Suppressor macrophage treated with lipopolysaccharide for 4 hours (primary cell): ENCODE results near the gene CCDC177.

Source experiments
- DNase-seq: peaks from one replicate; pipeline ENCODE4 v3.0.0-alpha.2; 2020

Gene CCDC177

GRCh38 chr14:69560826-69561225 lies 13.8 kb downstream of the CCDC177 start:
- no peak for DNase-seq

GRCh38 chr14:69559581-69560011 lies 15.1 kb downstream of the CCDC177 start:
- no peak for DNase-seq

DNA sequence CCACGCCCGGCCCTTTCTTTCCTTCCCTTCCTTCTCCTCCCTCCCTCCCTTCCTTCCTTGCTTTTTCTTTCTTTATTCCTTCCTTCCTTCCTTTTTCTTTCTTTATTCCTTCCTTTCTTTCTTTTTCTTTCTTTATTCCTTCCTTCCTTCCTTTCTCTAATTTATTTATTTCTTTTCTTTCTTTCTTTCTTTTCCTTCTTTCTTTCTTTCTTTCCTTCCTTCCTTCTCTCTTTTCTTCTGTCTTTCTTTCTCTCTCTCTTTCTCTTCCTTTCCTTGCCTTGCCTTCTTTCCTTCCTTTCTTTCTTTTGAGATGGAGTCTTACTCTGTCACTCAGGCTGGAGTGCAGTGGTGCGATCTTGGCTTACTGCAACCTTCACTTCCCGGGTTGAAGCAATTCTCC lies 15.9 kb downstream of the CCDC177 start:
- no peak for DNase-seq

GRCh38 chr14:69554500-69554899 lies 20.2 kb downstream of the CCDC177 start:
- no peak for DNase-seq

DNA sequence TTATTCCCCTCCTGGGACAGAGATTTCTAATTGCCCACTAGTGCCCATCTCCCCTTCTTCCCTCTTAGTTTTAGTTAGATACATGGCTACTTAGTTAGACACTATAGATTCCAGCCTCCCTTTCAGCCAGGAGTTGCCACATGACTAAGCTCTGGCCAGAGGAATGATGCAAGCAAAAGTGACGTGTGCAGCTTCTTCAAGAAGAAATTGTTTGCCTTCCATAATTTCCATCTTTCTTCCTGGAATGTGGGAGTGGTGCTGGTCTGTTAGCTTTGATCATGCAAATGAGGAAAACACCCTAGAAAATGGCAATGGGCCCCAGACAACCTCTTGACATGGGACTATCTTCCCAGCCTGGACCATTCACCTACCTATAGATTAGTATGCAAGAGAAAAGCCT lies 21.4 kb downstream of the CCDC177 start:
- DNase-seq: peak; percentile 92

DNA sequence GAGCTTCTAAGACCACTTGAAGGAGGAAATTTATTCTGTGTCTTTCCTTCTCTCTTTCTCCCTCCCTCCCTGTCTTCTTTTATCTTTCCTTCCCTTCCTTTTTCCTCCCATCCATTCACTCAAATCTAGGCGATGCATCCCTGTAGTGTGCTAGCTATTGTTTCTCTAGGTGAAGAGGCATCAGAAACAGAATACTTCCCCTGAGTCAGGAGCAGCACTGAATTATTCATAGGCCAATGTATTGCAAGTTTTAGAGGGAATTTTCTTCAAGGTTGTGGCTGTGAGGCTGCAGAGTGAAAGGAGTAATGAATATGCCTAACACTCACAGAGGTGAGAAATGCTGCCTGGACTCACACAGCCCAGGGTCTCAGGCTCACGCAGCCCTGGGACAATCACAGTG lies 23.2 kb downstream of the CCDC177 start:
- no peak for DNase-seq

GRCh38 chr14:69548566-69548965 lies 26.1 kb downstream of the CCDC177 start:
- no peak for DNase-seq

DNA sequence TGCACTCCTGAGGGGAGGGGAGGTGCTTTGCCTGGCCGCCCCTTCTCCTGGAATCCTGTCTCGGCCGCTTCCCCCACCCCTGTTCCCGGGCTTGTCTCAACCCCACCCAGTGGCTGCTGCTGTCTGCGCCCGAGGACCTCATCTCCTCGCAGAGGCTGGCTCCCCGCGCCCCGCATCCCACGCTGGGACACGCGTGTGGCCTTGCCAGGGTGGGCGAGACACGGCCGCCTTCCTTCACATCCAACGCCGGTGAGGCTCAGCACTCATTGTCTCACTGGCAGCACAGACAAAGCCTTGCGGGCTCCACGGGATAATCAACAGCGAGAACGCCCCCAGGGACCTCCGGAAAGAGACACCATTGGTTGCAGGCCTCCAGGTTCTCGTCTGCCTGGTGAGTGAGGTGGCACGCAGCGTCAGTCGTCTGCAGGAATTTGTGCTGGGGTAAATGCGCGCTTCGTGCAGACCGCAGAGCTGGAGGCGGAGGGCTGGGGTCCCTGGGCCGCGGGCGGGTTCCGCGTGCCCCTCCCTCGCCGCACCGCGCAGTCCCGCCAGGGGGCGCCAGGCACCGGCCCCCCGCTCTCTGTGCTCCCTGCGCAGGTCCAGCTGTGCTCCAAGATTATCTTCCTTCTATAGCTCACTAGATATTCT lies 26.8 kb downstream of the CCDC177 start:
- DNase-seq: peak; percentile 37

GRCh38 chr14:69543341-69544115 lies 31.1 kb downstream of the CCDC177 start:
- DNase-seq: peak; percentile 83

GRCh38 chr14:69542311-69542710 lies 32.4 kb downstream of the CCDC177 start:
- no peak for DNase-seq

DNA sequence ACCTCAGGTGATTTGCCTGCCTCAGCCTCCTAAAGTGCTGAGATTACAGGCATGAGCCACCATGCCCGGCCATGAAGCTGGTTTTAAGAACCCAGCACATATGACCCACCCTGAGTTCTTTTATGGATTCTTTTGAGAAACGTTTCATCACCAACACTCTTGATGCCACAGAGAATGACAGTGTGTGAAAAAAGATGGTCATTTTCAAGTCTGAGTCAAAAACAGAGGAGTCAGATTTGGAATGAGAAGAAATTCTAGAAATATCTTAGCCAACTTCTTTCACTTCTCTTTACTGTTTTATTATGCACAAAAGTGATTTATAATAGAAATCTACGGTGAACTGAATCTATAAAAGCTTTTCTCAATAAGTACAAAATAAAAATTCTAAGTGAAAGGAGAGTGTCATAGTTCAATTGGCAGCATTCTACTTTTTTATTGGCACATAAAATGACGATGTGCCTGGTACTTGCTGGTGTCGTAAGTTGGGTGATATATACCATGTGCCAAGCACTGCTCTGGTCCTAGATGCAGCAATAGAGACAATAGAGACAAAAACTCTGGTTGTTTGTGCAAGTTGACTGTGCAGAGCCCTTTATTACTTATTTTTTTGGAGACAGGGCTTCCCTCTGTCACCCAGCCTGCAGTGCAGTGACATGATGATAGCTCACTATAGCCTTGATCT lies 33.9 kb downstream of the CCDC177 start:
- DNase-seq: peak; percentile 72

GRCh38 chr14:69539631-69540410 lies 34.9 kb downstream of the CCDC177 start:
- DNase-seq: peak; percentile 77

GRCh38 chr14:69538766-69539165 lies 35.9 kb downstream of the CCDC177 start:
- peak; percentile 15 for DNase-seq

GRCh38 chr14:69537900-69538299 lies 36.8 kb downstream of the CCDC177 start:
- DNase-seq: peak; percentile 15

GRCh38 chr14:69536971-69537370 lies 37.7 kb downstream of the CCDC177 start:
- DNase-seq: peak; percentile 80

- peak; percentile 35 for DNase-seq
These were observed 39.3 kb downstream of the CCDC177 start for GRCh38 chr14:69535230-69535848.

- no peak for DNase-seq
These were observed 41.9 kb downstream of the CCDC177 start for GRCh38 chr14:69532561-69533340.

GRCh38 chr14:69531135-69531534 lies 43.5 kb downstream of the CCDC177 start:
- no peak for DNase-seq

DNA sequence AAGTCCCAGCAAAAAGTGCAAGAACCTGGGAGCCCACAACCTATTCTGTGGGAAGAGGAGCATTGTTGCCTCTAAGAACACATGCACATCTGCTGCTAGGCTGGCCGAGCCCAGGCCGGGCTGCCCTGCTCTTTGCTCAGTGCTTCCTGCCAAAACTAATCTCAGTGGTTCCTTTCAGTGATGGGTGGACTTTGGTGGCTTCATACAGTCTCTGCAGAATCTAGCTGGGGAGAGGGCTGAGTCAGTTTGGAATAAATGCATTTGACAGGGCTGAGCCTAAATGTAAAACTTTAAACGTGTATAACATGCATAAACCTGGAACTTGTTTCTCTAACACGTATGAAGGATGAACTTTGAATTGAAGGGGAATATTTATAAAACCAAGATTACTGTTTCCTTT lies 44.6 kb downstream of the CCDC177 start:
- no peak for DNase-seq

- no peak for DNase-seq
These were observed 45.1 kb downstream of the CCDC177 start for GRCh38 chr14:69529563-69529962.

DNA sequence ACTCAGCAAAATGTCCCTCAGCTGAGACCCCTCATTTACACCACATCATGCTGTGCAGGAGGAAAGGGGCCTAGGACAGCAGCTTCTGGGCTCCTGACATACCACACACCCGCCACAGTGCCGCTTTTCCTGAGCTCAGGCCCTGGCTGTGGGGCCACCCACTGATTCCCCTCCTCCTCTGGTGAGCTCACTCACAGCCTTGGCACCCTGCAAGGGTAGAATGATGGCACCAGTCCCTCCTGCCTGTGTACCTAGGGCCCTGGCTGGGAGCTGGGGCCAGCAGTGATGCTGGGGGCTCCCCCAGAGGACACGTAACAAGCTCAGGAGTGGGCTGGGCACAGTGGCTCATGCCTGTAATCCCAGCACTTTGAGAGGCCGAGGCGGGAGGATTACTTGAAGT lies 45.7 kb downstream of the CCDC177 start:
- no peak for DNase-seq

GRCh38 chr14:69528143-69528542 lies 46.5 kb downstream of the CCDC177 start:
- DNase-seq: no peak
